HG02870 (cell line): ENCODE results near the gene TPP2.

Experiments used
- ATAC-seq: cut with Tn5 transposase; IDR thresholded peaks from one replicate; pipeline ENCODE4 v1.9.1; 2021; ENCODE audit warnings: mild to moderate bottlenecking, moderate library complexity; ENCODE audit not compliant: unreplicated experiment

Gene TPP2

GRCh38 chr13:102596147-102597028 lies at the start of gene TPP2:
Gene TPP2 (plus strand): TSS chr13:102596986. CDS start chr13:102597039, 53 bp downstream.
- ATAC-seq: peak; percentile 74

GRCh38 chr13:102548811-102549210 lies 48.0 kb upstream of the TPP2 start:
- no peak for ATAC-seq

- no peak for ATAC-seq
Observed at GRCh38 chr13:102550507-102550906, 46.3 kb upstream of the TPP2 start.

- peak; percentile 74 for ATAC-seq
Observed at GRCh38 chr13:102555914-102556553, 40.8 kb upstream of the TPP2 start.

- ATAC-seq: no peak
Observed at GRCh38 chr13:102556806-102557205, 40.0 kb upstream of the TPP2 start.

GRCh38 chr13:102558029-102558428 lies 38.8 kb upstream of the TPP2 start:
- ATAC-seq: no peak

- no peak for ATAC-seq
Observed at GRCh38 chr13:102561933-102562332, 34.9 kb upstream of the TPP2 start.

- no peak for ATAC-seq
Observed at GRCh38 chr13:102563267-102563666, 33.5 kb upstream of the TPP2 start.

GRCh38 chr13:102564564-102564963 lies 32.2 kb upstream of the TPP2 start:
- ATAC-seq: no peak

- ATAC-seq: no peak
Observed at GRCh38 chr13:102566513-102566912, 30.3 kb upstream of the TPP2 start.

- no peak for ATAC-seq
Observed at GRCh38 chr13:102567857-102568256, 28.9 kb upstream of the TPP2 start.

- ATAC-seq: no peak
Observed at GRCh38 chr13:102569488-102569887, 27.3 kb upstream of the TPP2 start.

- no peak for ATAC-seq
Observed at GRCh38 chr13:102571075-102571474, 25.7 kb upstream of the TPP2 start.

- ATAC-seq: no peak
Observed at GRCh38 chr13:102572323-102572722, 24.5 kb upstream of the TPP2 start.

GRCh38 chr13:102580552-102581169 lies 16.1 kb upstream of the TPP2 start:
- peak; percentile 50 for ATAC-seq

GRCh38 chr13:102582256-102582655 lies 14.5 kb upstream of the TPP2 start:
- no peak for ATAC-seq

GRCh38 chr13:102584434-102584833 lies 12.4 kb upstream of the TPP2 start:
- peak; percentile 77 for ATAC-seq

- no peak for ATAC-seq
Observed at GRCh38 chr13:102586615-102587014, 10.2 kb upstream of the TPP2 start.

- ATAC-seq: no peak
Observed at GRCh38 chr13:102587916-102588315, 8.9 kb upstream of the TPP2 start.

- ATAC-seq: no peak
Observed at GRCh38 chr13:102589301-102589822, 7.4 kb upstream of the TPP2 start.

- ATAC-seq: peak; percentile 41
Observed at GRCh38 chr13:102591988-102592781, 4.6 kb upstream of the TPP2 start.
